PC-3 (cell line): ENCODE data around the gene IFI35. TPM values are rescaled to one million over a fixed set of nuclear protein-coding genes. Genes with fewer than 3 reads are reported as not detected.
"Not testable (repeated sequence)": the region's sequence is repeated elsewhere in the genome, so short reads cannot be mapped to it uniquely, and the experiment has no call there.

Source experiments
- ATAC-seq: fragments of 200-7000 bp; cut with Tn5 transposase; 2 replicates; pipeline ENCODE4 v1.9.1; 2020; ENCODE audit warnings: mild to moderate bottlenecking, moderate library complexity
- BruUV-seq: library from RNA; stranded (reverse); fragments of 400-500 nt; replicated peaks from 2 replicates; lab custom pipeline; 2021; lab: Mats Ljungman, UMichigan
- CTCF ChIA-PET: fragments of 300-600 bp; sonication (Branson Sonifier 250); formaldehyde crosslinking; loops from one replicate; lab custom pipeline; 2022; ENCODE audit warnings: antibody characterized with exemption; lab: Charles Lee
- POLR2A ChIA-PET: fragments of 300-600 bp; sonication (Branson Sonifier 250); formaldehyde crosslinking; loops from one replicate; lab custom pipeline; 2022; ENCODE audit warnings: antibody characterized with exemption; ENCODE audit not compliant: unreplicated experiment; lab: Charles Lee
- DNase-seq: peaks from one replicate; pipeline ENCODE4 v3.0.0-alpha.2; 2015
- H2AFZ ChIP-seq: fragments of 300-600 bp; sonication (generic); 2 replicates; pipeline ENCODE4 v1.6.0; 2016; ENCODE audit warnings: antibody characterized with exemption, low read length
- H3F3A ChIP-seq: fragments of 300-600 bp; sonication (generic); one replicate; pipeline ENCODE4 v1.6.0; 2017; ENCODE audit warnings: antibody characterized with exemption, low read length, control low read depth, mild to moderate bottlenecking; ENCODE audit not compliant: unreplicated experiment
- H3K27ac ChIP-seq: fragments of 300-600 bp; sonication (generic); 2 replicates; pipeline ENCODE4 v1.5.1; 2016; ENCODE audit warnings: mild to moderate bottlenecking, low read length
- H3K27me3 ChIP-seq: fragments of 300-600 bp; sonication (generic); 2 replicates; pipeline ENCODE4 v1.6.1; 2016; ENCODE audit warnings: low read length, mixed read lengths
- H3K36me3 ChIP-seq: fragments of 300-600 bp; sonication (generic); 2 replicates; pipeline ENCODE4 v1.6.1; 2016; ENCODE audit warnings: low read depth, mixed run types, low read length, mixed read lengths
- H3K4me1 ChIP-seq: fragments of 300-600 bp; sonication (generic); 2 replicates; pipeline ENCODE4 v1.5.1; 2016; ENCODE audit warnings: low read length; ENCODE audit not compliant: insufficient read depth
- H3K4me2 ChIP-seq: fragments of 300-600 bp; sonication (generic); 2 replicates; pipeline ENCODE4 v1.6.0; 2016; ENCODE audit warnings: low read length
- H3K4me3 ChIP-seq: fragments of 300-600 bp; sonication (generic); 2 replicates; pipeline ENCODE4 v1.5.1; 2016; ENCODE audit warnings: mild to moderate bottlenecking, low read length, mixed read lengths
- H3K79me2 ChIP-seq: fragments of 300-600 bp; sonication (generic); 2 replicates; pipeline ENCODE4 v1.6.1; 2017; ENCODE audit warnings: low read length, mixed read lengths
- H3K9ac ChIP-seq: fragments of 300-600 bp; sonication (generic); 2 replicates; pipeline ENCODE4 v1.6.0; 2016; ENCODE audit warnings: mild to moderate bottlenecking, low read length
- H3K9me2 ChIP-seq: fragments of 300-600 bp; sonication (generic); replicated peaks from 2 replicates; pipeline ENCODE4 v1.6.1; 2016; ENCODE audit warnings: mixed run types, low read length, mixed read lengths
- H3K9me3 ChIP-seq: fragments of 300-600 bp; sonication (generic); 2 replicates; pipeline ENCODE4 v1.6.1; 2016; ENCODE audit warnings: low read length, mixed read lengths
- H4K20me1 ChIP-seq: fragments of 300-600 bp; sonication (generic); 2 replicates; pipeline ENCODE4 v1.6.1; 2016; ENCODE audit warnings: low read length, mixed read lengths
- EZH2 ChIP-seq: fragments of 300-600 bp; sonication (generic); IDR thresholded peaks from one replicate; pipeline ENCODE4 v1.6.1; 2017; ENCODE audit warnings: antibody characterized with exemption, mild to moderate bottlenecking, low read length; ENCODE audit not compliant: unreplicated experiment
- EZH2phosphoT487 ChIP-seq: fragments of 300-600 bp; sonication (generic); IDR thresholded peaks from 2 replicates; pipeline ENCODE4 v1.6.1; 2018; ENCODE audit warnings: mild to moderate bottlenecking, antibody characterized with exemption, low read length, borderline replicate concordance
- intact Hi-C: fragments of 100-400 bp; cut with micrococcal nuclease; formaldehyde crosslinking; loops from 2 replicates; pipeline ENCODE4 v1.9.0; 2023
- total RNA-seq: library from RNA; depleted of rRNA; stranded (reverse); fragments of >200 nt; gene quantifications from 2 replicates; pipeline ENCODE4 v1.2.3, GENCODE V29; 2014
- TF ChIP-seq, protein P1 (sequence below): fragments of 300-600 bp; sonication (generic); conservative IDR thresholded peaks from 2 replicates; pipeline ENCODE4 v1.5.1; 2017; ENCODE audit warnings: antibody characterized with exemption, low read depth, mild to moderate bottlenecking, low read length

IFI35 gene
- total RNA-seq, 1 experiment from 2014 or later, result 12.3 TPM

DNA sequence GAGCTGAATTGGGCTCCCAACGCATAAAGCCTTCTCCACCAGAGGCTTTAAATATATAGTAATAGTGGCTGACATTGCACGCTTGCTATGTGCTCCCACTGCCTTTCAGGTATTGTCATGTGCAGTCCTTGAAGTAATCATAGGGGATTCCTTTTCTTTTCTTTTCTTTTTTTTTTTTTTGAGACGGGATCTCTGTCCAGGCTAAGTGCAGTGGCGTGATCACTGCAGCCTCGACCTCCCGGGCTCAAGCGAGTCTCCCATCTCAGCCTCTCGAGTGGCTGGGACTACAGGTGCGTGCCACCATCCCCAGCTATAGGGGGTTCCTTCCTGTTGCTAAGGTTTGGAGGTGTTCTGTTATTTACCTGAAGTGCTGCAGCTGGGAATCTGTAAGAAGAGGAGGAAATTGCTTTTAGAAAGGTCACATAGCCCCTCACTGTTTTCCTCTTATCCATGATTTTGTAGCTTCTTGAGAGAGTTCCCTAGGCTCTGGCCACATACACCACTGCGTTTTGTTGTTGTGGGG, 7.5 kb upstream of the IFI35 start:
- intact Hi-C loops, result loop anchor here (2.0 to 5.0 kb wide), 2 partner anchors 34 to 152 kb away; partner anchors contain the start of gene AARSD1
- peak overlapping the region; percentile 79 for H3K27ac ChIP-seq
- H3K79me2 ChIP-seq, result peaks cover 27% of the 10 kb centered on the region
- TF ChIP-seq EZH2 (no peak), EZH2phosphoT487 (no peak)
- TF ChIP-seq, protein P1, sequence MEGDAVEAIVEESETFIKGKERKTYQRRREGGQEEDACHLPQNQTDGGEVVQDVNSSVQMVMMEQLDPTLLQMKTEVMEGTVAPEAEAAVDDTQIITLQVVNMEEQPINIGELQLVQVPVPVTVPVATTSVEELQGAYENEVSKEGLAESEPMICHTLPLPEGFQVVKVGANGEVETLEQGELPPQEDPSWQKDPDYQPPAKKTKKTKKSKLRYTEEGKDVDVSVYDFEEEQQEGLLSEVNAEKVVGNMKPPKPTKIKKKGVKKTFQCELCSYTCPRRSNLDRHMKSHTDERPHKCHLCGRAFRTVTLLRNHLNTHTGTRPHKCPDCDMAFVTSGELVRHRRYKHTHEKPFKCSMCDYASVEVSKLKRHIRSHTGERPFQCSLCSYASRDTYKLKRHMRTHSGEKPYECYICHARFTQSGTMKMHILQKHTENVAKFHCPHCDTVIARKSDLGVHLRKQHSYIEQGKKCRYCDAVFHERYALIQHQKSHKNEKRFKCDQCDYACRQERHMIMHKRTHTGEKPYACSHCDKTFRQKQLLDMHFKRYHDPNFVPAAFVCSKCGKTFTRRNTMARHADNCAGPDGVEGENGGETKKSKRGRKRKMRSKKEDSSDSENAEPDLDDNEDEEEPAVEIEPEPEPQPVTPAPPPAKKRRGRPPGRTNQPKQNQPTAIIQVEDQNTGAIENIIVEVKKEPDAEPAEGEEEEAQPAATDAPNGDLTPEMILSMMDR, result no peak
- H3F3A ChIP-seq, result no peaks in the 10 kb centered on the region
- H3K4me1 ChIP-seq, result peaks cover 41% of the 10 kb centered on the region
- no peaks in the 10 kb centered on the region for H3K9me3 ChIP-seq
- peak overlapping the region; percentile 99 for H3K9ac ChIP-seq
- ChIA-PET CTCF (no interaction called here), POLR2A (no interaction called here)
- H2AFZ ChIP-seq, result no peak overlapping the region
- peak overlapping the region; percentile 99 for H3K4me2 ChIP-seq
- no peaks in the 10 kb centered on the region for H3K9me2 ChIP-seq
- H4K20me1 ChIP-seq, result peaks cover 16% of the 10 kb centered on the region; the same call in 1 of the 2 replicates
- DNase-seq (no peak), ATAC-seq (no peak)
- BruUV-seq, result no TSS peak
- peaks cover 33% of the 10 kb centered on the region for H3K36me3 ChIP-seq
- H3K4me3 ChIP-seq, result peak overlapping the region; percentile 95
- H3K27me3 ChIP-seq, result no peaks in the 10 kb centered on the region

GRCh38 chr17:43000894-43001293, 5.7 kb upstream of the IFI35 start:
- peak overlapping the region; percentile 22; the same call in 1 of the 2 replicates for H3K4me2 ChIP-seq
- BruUV-seq, CTCF ChIA-PET, H3K9me3 ChIP-seq, H3K4me3 ChIP-seq, H3K27me3 ChIP-seq, H3K9me2 ChIP-seq, DNase-seq, intact Hi-C loops, H3K27ac ChIP-seq, H3F3A ChIP-seq, ATAC-seq, H3K9ac ChIP-seq, H2AFZ ChIP-seq, POLR2A ChIA-PET: not testable (repeated sequence)
- peaks cover 41% of the 10 kb centered on the region for H3K4me1 ChIP-seq
- peaks cover 16% of the 10 kb centered on the region; the same call in 1 of the 2 replicates for H4K20me1 ChIP-seq
- H3K36me3 ChIP-seq, result peaks cover 28% of the 10 kb centered on the region
- peaks cover 27% of the 10 kb centered on the region for H3K79me2 ChIP-seq

GRCh38 chr17:43003542-43004172, 2.9 kb upstream of the IFI35 start:
- DNase-seq (peak; percentile 67), ATAC-seq (peak; percentile 23)
- Histone ChIP-seq H3K4me1 (peaks cover 37% of the 10 kb centered on the region), H3K27me3 (no peaks in the 10 kb centered on the region), H3K9ac (no peak overlapping the region), H3K4me2 (no peak overlapping the region), H3F3A (no peaks in the 10 kb centered on the region), H3K27ac (peak overlapping the region; percentile 47), H4K20me1 (peaks cover 16% of the 10 kb centered on the region; the same call in 1 of the 2 replicates), H3K9me2 (no peaks in the 10 kb centered on the region), H3K4me3 (no peak overlapping the region), H3K9me3 (no peaks in the 10 kb centered on the region), H3K36me3 (peaks cover 28% of the 10 kb centered on the region), H2AFZ (no peak overlapping the region), H3K79me2 (peaks cover 23% of the 10 kb centered on the region)
- TF ChIP-seq, protein P1, result 0 out of 2 replicates have a peak, but pooled peaks have one; percentile 17
- no peak for TF ChIP-seq EZH2phosphoT487
- intact Hi-C loops, result no loop called here
- no TSS peak for BruUV-seq
- ChIA-PET POLR2A (no interaction called here), CTCF (no interaction called here)
